ENCODE measurements around the gene CCT8. TPM values are rescaled to one million over a fixed set of nuclear protein-coding genes. Genes with fewer than 3 reads are reported as not detected.

Gene CCT8
- total RNA-seq, 1 experiment from 2014 or later = 356 TPM

- Histone ChIP-seq H2AFZ (ENCODE audit: low read length) (no peak overlapping the region), H3T11ph (ENCODE audit: low read length) (no peak overlapping the region), H2BK120ac (ENCODE audit: low read depth, low read length, poor library complexity, severe bottlenecking) (no peak overlapping the region), H3K23me2 (ENCODE audit: insufficient read length, low read depth, low read length, poor library complexity, severe bottlenecking) (no peaks in the 10 kb centered on the region), H3K56ac (ENCODE audit: insufficient read length, low read depth, low read length) (no peak overlapping the region), H3K4me2 (ENCODE audit: insufficient read depth, insufficient read length, low read length) (no peak overlapping the region), H3K23ac (ENCODE audit: insufficient read length, low read depth, low read length) (no peak overlapping the region), H3K9ac (ENCODE audit: extremely low read depth, insufficient read length, low read length) (no peak overlapping the region), H3K79me2 (ENCODE audit: insufficient read depth, low read length) (no peaks in the 10 kb centered on the region), H4K20me1 (ENCODE audit: control insufficient read depth, insufficient read depth, insufficient read length) (no peaks in the 10 kb centered on the region), H3K18ac (ENCODE audit: insufficient read length, low read depth, low read length) (no peak overlapping the region), H3K4me1 (ENCODE audit: insufficient read depth, low read length) (no peaks in the 10 kb centered on the region), H3K9me3 (ENCODE audit: control insufficient read depth, low read depth, low read length) (no peaks in the 10 kb centered on the region), H2BK15ac (ENCODE audit: low read depth, low read length) (no peak overlapping the region), H3K14ac (ENCODE audit: insufficient read depth, low read length) (no peak overlapping the region), H2BK12ac (ENCODE audit: insufficient read length, low read depth, low read length) (no peak overlapping the region), H3K4ac (ENCODE audit: low read depth, low read length) (no peak overlapping the region), H4K8ac (replicated peaks; ENCODE audit: insufficient read length, low read depth, low read length) (no peak overlapping the region), H2AK5ac (ENCODE audit: insufficient read length, low read length) (no peak overlapping the region), H3K27me3 (ENCODE audit: insufficient read depth, low read length) (no peaks in the 10 kb centered on the region), H4K5ac (ENCODE audit: insufficient read length, low read depth, low read length) (no peak overlapping the region), H2BK20ac (ENCODE audit: low read depth, low read length, poor library complexity, severe bottlenecking) (no peak overlapping the region), H3K79me1 (ENCODE audit: insufficient read depth, low read depth, low read length, poor library complexity, severe bottlenecking) (no peaks in the 10 kb centered on the region), H3K27ac (ENCODE audit: insufficient read length, low read depth, low read length) (no peak overlapping the region), H4K91ac (ENCODE audit: insufficient read length, low read depth, low read length) (no peak overlapping the region), H2BK5ac (ENCODE audit: insufficient read length, low read length) (no peak overlapping the region)
- TF ChIP-seq CTCF (conservative IDR thresholded peaks at IDR 0.05) = no peak
- no peaks in the 10 kb centered on the region for H3K9me3 Mint-ChIP-seq
- no peak overlapping the region for H3K27ac Mint-ChIP-seq
- H3K4me1 Mint-ChIP-seq = no peaks in the 10 kb centered on the region
- no peaks in the 10 kb centered on the region for H3K27me3 Mint-ChIP-seq (ENCODE audit: low read depth)
- DNase-seq = no peak
- H3K36me3 Mint-ChIP-seq (ENCODE audit: insufficient read depth in 1 of 3, low read depth in 3 of 3) = peaks cover 16 to 78% (median 66%) of the 10 kb centered on the region in 3 experiments; a peak in 6 of 7 replicates
- 100% methylated on average over 3 of the region's 3 CpGs for WGBS (ENCODE audit: extremely low coverage, insufficient read length, low lambda C conversion rate)
- H3K4me3 Mint-ChIP-seq = no peak overlapping the region
These were observed 39.6 kb downstream of the CCT8 start for GRCh38 chr21:29033871-29034270.

All from H9 (cell line).